ENCODE data around the gene CDK19.
"Not testable (repeated sequence)": the region's sequence is repeated elsewhere in the genome, so short reads cannot be mapped to it uniquely, and the experiment has no call there.

Gene CDK19

DNA sequence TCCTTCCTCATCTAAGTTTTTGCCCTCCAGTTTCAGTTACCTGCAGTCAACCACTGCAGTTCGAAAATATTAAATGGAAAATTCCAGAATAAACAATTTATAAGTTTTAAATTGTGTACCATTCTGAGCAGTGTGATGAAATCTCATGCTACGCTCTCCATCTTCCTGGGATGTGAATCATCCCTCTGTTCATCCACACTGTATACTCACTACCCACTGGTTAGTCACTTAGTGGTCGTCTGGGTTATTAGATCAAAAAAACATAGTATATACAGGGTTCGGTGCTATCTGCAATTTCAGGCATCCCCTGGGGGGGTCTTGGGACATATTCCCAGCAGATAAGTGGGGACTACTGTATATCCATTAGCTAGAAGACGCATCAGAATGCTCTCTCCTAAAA is 186.9 kb downstream of the CDK19 start:
- no peak for DNase-seq (ENCODE audit: low read depth in 1 of 2, low spot score in 1 of 2)

GRCh38 chr6:110626442-110626841 is 188.8 kb downstream of the CDK19 start:
- no peak for DNase-seq (ENCODE audit: low read depth in 1 of 2, low spot score in 1 of 2)

GRCh38 chr6:110625883-110626282 is 189.4 kb downstream of the CDK19 start:
- no peak for DNase-seq (ENCODE audit: low read depth in 1 of 2, low spot score in 1 of 2)

GRCh38 chr6:110622912-110623578 is 192.2 kb downstream of the CDK19 start:
- no peak for DNase-seq (ENCODE audit: low read depth in 1 of 2, low spot score in 1 of 2)

- no peak for DNase-seq (ENCODE audit: low read depth in 1 of 2, low spot score in 1 of 2)
Observed at GRCh38 chr6:110621061-110621460, 194.2 kb downstream of the CDK19 start.

DNA sequence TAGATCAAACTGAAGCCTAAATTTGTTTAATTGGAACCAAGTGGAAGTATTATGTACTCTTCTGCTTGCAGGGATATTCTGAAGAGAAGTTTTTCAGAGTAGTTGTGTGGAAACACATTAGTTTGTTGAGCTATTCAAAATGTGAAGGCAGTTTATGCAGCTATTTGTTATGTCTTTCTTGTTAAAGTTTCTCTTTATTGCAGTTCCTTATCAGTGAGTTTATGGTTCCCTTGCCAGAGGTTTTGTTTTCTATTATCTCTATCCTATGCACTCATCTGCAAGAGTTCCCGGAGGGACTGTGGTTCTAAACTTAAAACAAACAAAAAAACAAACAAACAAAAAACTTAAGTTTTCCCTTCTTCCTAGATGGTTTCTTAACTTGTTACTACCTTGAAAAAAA is 195.2 kb downstream of the CDK19 start:
- no peak for DNase-seq (ENCODE audit: low read depth in 1 of 2, low spot score in 1 of 2)

GRCh38 chr6:110619275-110619908 is 195.9 kb downstream of the CDK19 start:
- no peak for DNase-seq (ENCODE audit: low read depth in 1 of 2, low spot score in 1 of 2)

GRCh38 chr6:110618591-110619267 is 196.5 kb downstream of the CDK19 start:
- DNase-seq (ENCODE audit: low read depth in 1 of 2, low spot score in 1 of 2): no peak

DNA sequence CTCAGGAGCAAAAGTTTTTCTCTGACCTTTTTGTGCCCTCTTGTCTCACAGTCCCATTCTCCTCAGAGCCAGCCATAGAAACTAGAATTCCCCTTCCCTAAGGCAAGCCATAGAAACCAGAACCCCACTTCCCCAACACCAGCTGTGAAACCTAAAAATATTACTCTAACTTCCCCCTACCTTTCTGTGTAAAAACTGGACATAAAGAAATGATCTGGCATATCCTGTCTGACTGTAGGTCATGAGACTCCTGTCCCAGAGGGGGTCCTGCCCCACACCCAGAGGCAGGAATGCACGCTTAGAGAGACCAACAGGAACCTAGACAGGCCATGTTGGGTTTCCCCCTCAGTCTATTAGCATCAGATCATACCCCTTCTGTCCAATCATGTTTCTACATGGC is 198.2 kb downstream of the CDK19 start:
- no peak for DNase-seq (ENCODE audit: low read depth in 1 of 2, low spot score in 1 of 2)

GRCh38 chr6:110615722-110616121 is 199.5 kb downstream of the CDK19 start:
- no peak for DNase-seq (ENCODE audit: low read depth in 1 of 2, low spot score in 1 of 2)

- no peak for DNase-seq (ENCODE audit: low read depth in 1 of 2, low spot score in 1 of 2)
Observed at GRCh38 chr6:110614586-110614985, 200.7 kb downstream of the CDK19 start.

DNA sequence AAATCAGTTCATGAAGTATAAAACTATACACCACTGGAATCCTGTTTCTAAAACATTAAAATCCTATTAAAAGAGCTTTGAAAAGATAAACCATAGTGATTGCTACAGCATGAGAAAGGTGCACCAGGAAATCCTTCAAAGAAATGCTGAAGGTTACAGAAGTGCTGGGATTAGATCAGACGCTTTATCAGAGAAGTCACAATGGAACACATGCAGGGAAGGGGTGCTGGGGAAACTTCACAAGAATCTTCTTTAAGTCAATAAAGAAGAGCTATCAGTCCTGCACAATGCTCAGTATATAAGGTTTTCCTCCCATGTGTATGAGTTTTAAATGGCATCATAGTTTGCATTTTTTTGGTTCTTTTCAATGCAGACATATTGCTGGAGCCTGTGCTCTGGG is 201.2 kb downstream of the CDK19 start:
- no peak for DNase-seq (ENCODE audit: low read depth in 1 of 2, low spot score in 1 of 2)

GRCh38 chr6:110613356-110613755 is 201.9 kb downstream of the CDK19 start:
- DNase-seq (ENCODE audit: low read depth in 1 of 2, low spot score in 1 of 2): no peak

DNA sequence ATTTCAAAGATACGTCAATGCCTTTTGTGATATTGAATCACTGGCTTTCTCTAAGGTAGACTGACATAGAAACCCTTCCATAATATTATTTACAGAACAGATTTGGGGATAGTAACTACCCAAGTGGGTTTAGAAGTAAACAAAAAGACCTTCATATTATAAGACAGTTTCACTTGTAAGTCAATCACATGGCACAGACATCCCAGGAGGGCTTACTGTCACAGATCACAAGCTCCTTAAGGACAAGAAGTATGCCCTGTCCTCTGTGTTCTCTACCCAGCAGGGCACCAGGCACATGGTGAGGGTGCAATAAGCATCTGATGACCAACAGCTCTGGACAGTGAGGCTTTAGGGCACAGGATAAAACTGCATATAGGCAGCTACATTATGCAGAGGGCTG is 203.0 kb downstream of the CDK19 start:
- no peak for DNase-seq (ENCODE audit: low read depth in 1 of 2, low spot score in 1 of 2)

- no peak for DNase-seq (ENCODE audit: low read depth in 1 of 2, low spot score in 1 of 2)
Observed at GRCh38 chr6:110609101-110609500, 206.2 kb downstream of the CDK19 start.

- no peak for DNase-seq (ENCODE audit: low read depth in 1 of 2, low spot score in 1 of 2)
Observed at GRCh38 chr6:110608151-110608550, 207.1 kb downstream of the CDK19 start.

GRCh38 chr6:110606151-110606550 is 209.1 kb downstream of the CDK19 start:
- DNase-seq (ENCODE audit: low read depth in 1 of 2, low spot score in 1 of 2): no peak

DNA sequence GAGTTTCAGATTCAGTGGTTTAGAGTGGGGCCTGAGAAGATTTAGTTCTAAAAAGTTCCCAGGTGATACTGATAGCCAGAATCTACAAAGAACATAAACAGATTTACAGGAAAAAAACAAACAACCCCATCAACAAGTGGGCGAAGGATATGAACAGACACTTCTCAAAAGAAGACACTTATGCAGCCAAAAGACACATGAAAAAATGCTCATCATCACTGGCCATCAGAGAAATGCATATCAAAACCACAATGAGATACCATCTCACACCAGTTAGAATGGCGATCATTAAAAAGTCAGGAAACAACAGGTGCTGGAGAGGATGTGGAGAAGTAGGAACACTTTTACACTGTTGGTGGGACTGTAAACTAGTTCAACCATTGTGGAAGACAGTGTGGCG is 214.6 kb downstream of the CDK19 start:
- not testable (repeated sequence) for DNase-seq (ENCODE audit: low read depth in 1 of 2, low spot score in 1 of 2)

DNA sequence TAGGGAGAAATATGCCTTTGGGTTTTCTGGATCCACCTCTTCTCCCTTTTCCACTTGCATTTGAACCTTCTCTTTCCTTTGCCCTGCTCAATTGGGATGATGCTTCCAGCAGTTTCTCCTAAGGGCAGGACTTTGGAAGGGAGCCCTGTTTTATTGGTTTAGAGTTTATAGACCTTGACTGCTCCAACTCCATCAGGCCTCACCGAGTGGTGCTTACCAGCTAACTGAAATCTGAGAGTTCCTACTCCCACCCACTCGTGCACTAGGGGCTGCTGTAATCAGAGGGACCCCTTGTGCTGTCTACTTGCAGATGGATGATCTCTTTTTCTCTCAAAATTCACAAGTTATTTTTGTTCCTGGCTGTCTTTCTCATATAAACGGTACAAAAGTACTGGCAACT is 217.5 kb downstream of the CDK19 start:
- DNase-seq (ENCODE audit: low read depth in 1 of 2, low spot score in 1 of 2): no peak

DNA sequence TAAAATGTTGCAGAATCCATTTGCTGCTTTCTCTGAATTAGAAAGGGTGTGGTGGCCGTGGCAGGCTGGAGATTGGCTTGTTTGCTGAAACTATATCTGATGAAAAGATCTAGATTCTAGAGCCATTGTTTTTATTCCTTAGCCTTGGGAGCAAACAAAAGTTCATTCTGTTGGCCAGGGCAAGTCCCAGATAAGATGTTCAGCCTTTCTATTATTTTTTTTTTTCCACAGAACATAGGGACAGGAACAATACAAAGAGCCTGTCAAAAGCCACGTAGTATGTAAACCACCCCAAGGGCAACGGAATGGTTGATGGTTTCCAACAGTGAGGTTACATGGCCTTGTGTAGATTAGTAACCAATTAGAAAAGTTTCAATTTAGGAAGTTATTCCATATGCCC is 218.9 kb downstream of the CDK19 start:
- no peak for DNase-seq (ENCODE audit: low read depth in 1 of 2, low spot score in 1 of 2)

DNA sequence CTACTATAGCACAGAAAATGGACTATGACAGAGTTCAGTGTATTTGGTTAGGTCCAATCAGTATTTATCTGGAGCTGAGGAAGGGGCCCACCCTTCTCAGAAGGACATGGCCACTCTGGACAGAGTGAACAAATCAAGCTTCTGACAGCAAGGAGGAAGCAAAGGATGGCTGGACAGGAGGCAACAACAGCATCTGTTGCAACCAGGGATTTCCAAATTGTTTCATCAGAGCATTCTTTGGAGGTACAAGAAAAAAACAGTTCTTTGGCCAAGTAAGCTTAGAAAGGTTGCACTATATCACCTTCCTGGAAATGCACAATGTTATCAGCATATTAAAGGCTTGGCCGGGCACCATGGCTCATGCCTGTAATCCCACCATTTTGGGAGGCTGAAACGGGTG is 220.2 kb downstream of the CDK19 start:
- DNase-seq (ENCODE audit: low read depth in 1 of 2, low spot score in 1 of 2): no peak

DNA sequence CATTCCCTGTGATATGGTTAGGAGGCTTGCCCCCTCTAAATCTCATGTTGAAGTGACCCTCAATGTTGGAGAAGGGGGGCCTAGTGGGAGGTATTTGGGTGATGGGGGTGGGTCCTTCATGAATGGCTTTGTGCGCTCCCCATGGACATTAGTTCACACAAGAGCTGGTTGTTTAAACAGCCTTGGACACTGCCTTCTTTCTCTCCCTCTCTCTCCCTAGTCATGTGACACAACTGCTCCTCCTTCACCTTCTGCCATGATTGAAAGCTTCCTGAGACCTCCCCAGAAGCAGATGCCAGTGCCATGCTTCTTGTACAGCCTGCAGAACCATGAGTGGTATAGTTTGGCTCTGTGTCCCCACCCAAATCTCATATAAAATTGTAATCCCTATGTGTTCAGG is 221.6 kb downstream of the CDK19 start:
- no peak for DNase-seq (ENCODE audit: low read depth in 1 of 2, low spot score in 1 of 2)

GRCh38 chr6:110592765-110593164 is 222.5 kb downstream of the CDK19 start:
- DNase-seq (ENCODE audit: low read depth in 1 of 2, low spot score in 1 of 2): no peak

All from activated CD4-positive, alpha-beta T cell treated with anti-CD3 and anti-CD28 coated beads, Interleukin-2, amount 50 U/mL, for 24 hours (primary cell).